Mesendoderm (in vitro differentiated cells): ENCODE data around the gene RSPH10B2.
"Not testable (repeated sequence)": the region's sequence is repeated elsewhere in the genome, so short reads cannot be mapped to it uniquely, and the experiment has no call there.

Experiments
- DNase-seq: peaks from one replicate; pipeline ENCODE4 v3.0.0; 2013
- H2AK5ac ChIP-seq: 2 replicates; pipeline ENCODE4 v1.6.1; 2013; ENCODE audit warnings: low read length, inconsistent platforms
- H2BK120ac ChIP-seq: 2 replicates; pipeline ENCODE4 v1.6.1; 2013; ENCODE audit warnings: low read depth, mild to moderate bottlenecking, low read length, moderate library complexity, mixed read lengths
- H2BK15ac ChIP-seq: replicated peaks from 2 replicates; pipeline ENCODE4 v1.6.1; 2013; ENCODE audit warnings: low read depth, mild to moderate bottlenecking, moderate library complexity
- H2BK5ac ChIP-seq: 2 replicates; pipeline ENCODE4 v1.6.1; 2013; ENCODE audit warnings: low read length, inconsistent platforms
- H3K18ac ChIP-seq: 2 replicates; pipeline ENCODE4 v1.6.1; 2013; ENCODE audit warnings: mild to moderate bottlenecking, low read length, mixed read lengths
- H3K23ac ChIP-seq: one replicate; pipeline ENCODE4 v1.6.1; 2013; ENCODE audit warnings: low read length
- H3K27ac ChIP-seq: 2 replicates; pipeline ENCODE4 v1.5.1; 2013; ENCODE audit warnings: low read depth, mild to moderate bottlenecking, inconsistent platforms, low read length, moderate library complexity
- H3K27me3 ChIP-seq: 2 replicates; pipeline ENCODE4 v1.6.1; 2013; ENCODE audit warnings: low read length, control low read depth, mild to moderate bottlenecking, inconsistent platforms; ENCODE audit not compliant: insufficient read depth, poor library complexity
- H3K36me3 ChIP-seq: 2 replicates; pipeline ENCODE4 v1.6.1; 2013; ENCODE audit warnings: low read length, inconsistent platforms; ENCODE audit not compliant: control insufficient read depth, insufficient read depth
- H3K4ac ChIP-seq: one replicate; pipeline ENCODE4 v1.6.1; 2013; ENCODE audit warnings: low read depth, mild to moderate bottlenecking, low read length, moderate library complexity
- H3K4me1 ChIP-seq: 2 replicates; pipeline ENCODE4 v1.6.1; 2013; ENCODE audit warnings: low read depth, low read length, inconsistent platforms; ENCODE audit not compliant: control insufficient read depth
- H3K4me2 ChIP-seq: 2 replicates; pipeline ENCODE4 v1.6.1; 2013; ENCODE audit warnings: low read length
- H3K4me3 ChIP-seq: 2 replicates; pipeline ENCODE4 v1.5.1; 2013; ENCODE audit warnings: mild to moderate bottlenecking, low read length
- H3K56ac ChIP-seq: one replicate; pipeline ENCODE4 v1.6.1; 2013; ENCODE audit warnings: low read length
- H3K79me1 ChIP-seq: 2 replicates; pipeline ENCODE4 v1.6.1; 2013; ENCODE audit warnings: low read length, inconsistent platforms
- H3K79me2 ChIP-seq: 2 replicates; pipeline ENCODE4 v1.6.1; 2013; ENCODE audit warnings: mild to moderate bottlenecking, low read length; ENCODE audit not compliant: control insufficient read depth, insufficient read depth
- H3K9ac ChIP-seq: 2 replicates; pipeline ENCODE4 v1.6.1; 2013; ENCODE audit warnings: low read length, inconsistent platforms
- H4K5ac ChIP-seq: one replicate; pipeline ENCODE4 v1.6.1; 2013; ENCODE audit warnings: low read length
- H4K8ac ChIP-seq: one replicate; pipeline ENCODE4 v1.6.1; 2013; ENCODE audit warnings: low read depth, mild to moderate bottlenecking, control low read depth, low read length, moderate library complexity
- WGBS: extraction: QIAGEN DNeasy Blood & Tissue Kit; methylation state at CpG from one replicate; pipeline ENCODE4 v1.1.7; 2013; ENCODE audit warnings: low lambda C conversion rate, missing lambda C conversion rate; ENCODE audit not compliant: insufficient coverage; ENCODE audit errors: extremely low coverage; 5-methylcytosine and 5-hydroxymethylcytosine counted together

The RSPH10B2 gene

DNA sequence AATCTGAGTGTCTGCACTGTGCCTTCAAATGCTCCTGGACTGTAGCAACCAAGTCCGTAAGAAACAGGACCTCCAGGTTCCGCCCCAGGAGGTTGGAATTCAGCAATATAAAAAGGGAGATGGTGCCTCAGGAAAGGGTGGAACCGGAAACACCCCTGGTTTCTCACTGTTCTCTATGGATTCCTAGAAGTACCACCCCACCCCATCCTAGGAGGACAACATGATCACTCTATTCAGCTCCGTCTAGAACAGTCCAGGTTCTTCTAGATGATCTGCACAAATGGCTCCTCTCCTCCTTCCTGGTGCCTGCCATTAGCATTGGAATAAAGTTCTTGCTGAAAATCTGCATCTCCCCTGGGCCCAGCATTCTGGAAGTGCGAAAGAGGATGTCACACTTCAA is 39.5 kb upstream of the RSPH10B2 start:
- H3K4ac ChIP-seq = no peak overlapping the region
- no peak overlapping the region for H3K56ac ChIP-seq
- H3K4me3 ChIP-seq = no peak overlapping the region
- no peak overlapping the region for H3K23ac ChIP-seq
- WGBS = no CpG with 5 or more reads among the region's 5 CpGs
- no peak overlapping the region for H2BK15ac ChIP-seq
- no peak for DNase-seq
- H4K5ac ChIP-seq = no peak overlapping the region
- no peak overlapping the region for H2BK5ac ChIP-seq
- H3K4me2 ChIP-seq = no peak overlapping the region
- no peak overlapping the region for H4K8ac ChIP-seq
- no peak overlapping the region for H2AK5ac ChIP-seq
- H3K27me3 ChIP-seq = no peaks in the 10 kb centered on the region
- no peaks in the 10 kb centered on the region for H3K79me2 ChIP-seq
- H3K18ac ChIP-seq = no peak overlapping the region
- no peaks in the 10 kb centered on the region for H3K79me1 ChIP-seq
- H3K36me3 ChIP-seq = no peaks in the 10 kb centered on the region
- no peaks in the 10 kb centered on the region for H3K4me1 ChIP-seq
- no peak overlapping the region for H3K9ac ChIP-seq
- H2BK120ac ChIP-seq = no peak overlapping the region
- no peak overlapping the region for H3K27ac ChIP-seq

- not testable (repeated sequence) for H3K9ac ChIP-seq, H4K5ac ChIP-seq, H2AK5ac ChIP-seq, H2BK5ac ChIP-seq, H2BK120ac ChIP-seq, DNase-seq, H3K18ac ChIP-seq, H2BK15ac ChIP-seq, H3K4me1 ChIP-seq, H3K79me1 ChIP-seq, H3K36me3 ChIP-seq, H3K27ac ChIP-seq, H3K79me2 ChIP-seq, H4K8ac ChIP-seq, H3K56ac ChIP-seq, H3K23ac ChIP-seq, H3K27me3 ChIP-seq, H3K4ac ChIP-seq, H3K4me3 ChIP-seq, H3K4me2 ChIP-seq
- no CpG with 5 or more reads among the region's 9 CpGs for WGBS
Observed at GRCh38 chr7:6715898-6716297, 38.0 kb upstream of the RSPH10B2 start.

GRCh38 chr7:6718124-6718523 is 35.8 kb upstream of the RSPH10B2 start:
- no peak for DNase-seq
- Histone ChIP-seq H3K79me1 (no peaks in the 10 kb centered on the region), H3K36me3 (no peaks in the 10 kb centered on the region), H3K23ac (no peak overlapping the region), H3K27ac (no peak overlapping the region), H3K4ac (no peak overlapping the region), H4K5ac (no peak overlapping the region), H2BK120ac (no peak overlapping the region), H3K18ac (no peak overlapping the region), H2AK5ac (no peak overlapping the region), H3K56ac (no peak overlapping the region), H2BK15ac (no peak overlapping the region), H3K27me3 (no peaks in the 10 kb centered on the region), H3K4me3 (no peak overlapping the region), H3K9ac (no peak overlapping the region), H3K79me2 (no peaks in the 10 kb centered on the region), H3K4me2 (no peak overlapping the region), H2BK5ac (no peak overlapping the region), H4K8ac (no peak overlapping the region), H3K4me1 (no peaks in the 10 kb centered on the region)
- no CpG with 5 or more reads among the region's 6 CpGs for WGBS

GRCh38 chr7:6724351-6724750 is 29.6 kb upstream of the RSPH10B2 start:
- DNase-seq, H3K79me2 ChIP-seq: not testable (repeated sequence)
- WGBS = no CpG with 5 or more reads among the region's 4 CpGs

GRCh38 chr7:6725003-6725402 is 28.9 kb upstream of the RSPH10B2 start:
- no peak overlapping the region for H3K27ac ChIP-seq
- no peak overlapping the region for H3K9ac ChIP-seq
- H3K79me1 ChIP-seq = no peaks in the 10 kb centered on the region
- no peak overlapping the region for H2BK120ac ChIP-seq
- H4K8ac ChIP-seq = no peak overlapping the region
- no peak overlapping the region for H3K56ac ChIP-seq
- WGBS = no CpG with 5 or more reads among the region's 10 CpGs
- no peak overlapping the region for H2BK5ac ChIP-seq
- H3K4ac ChIP-seq = no peak overlapping the region
- H2BK15ac ChIP-seq = no peak overlapping the region
- no peak for DNase-seq
- H3K36me3 ChIP-seq = no peaks in the 10 kb centered on the region
- no peak overlapping the region for H3K23ac ChIP-seq
- no peak overlapping the region for H3K4me3 ChIP-seq
- no peak overlapping the region for H3K4me2 ChIP-seq
- no peaks in the 10 kb centered on the region for H3K4me1 ChIP-seq
- H4K5ac ChIP-seq = no peak overlapping the region
- H3K18ac ChIP-seq = no peak overlapping the region
- no peak overlapping the region for H2AK5ac ChIP-seq
- no peaks in the 10 kb centered on the region for H3K27me3 ChIP-seq
- H3K79me2 ChIP-seq = peaks cover 2% of the 10 kb centered on the region

More at GRCh38 chr7:6724351-6724750, 29.6 kb upstream of the RSPH10B2 start:
- H2AK5ac ChIP-seq, H3K27ac ChIP-seq, H3K4ac ChIP-seq, H2BK15ac ChIP-seq, H3K4me3 ChIP-seq, H2BK120ac ChIP-seq, H3K4me2 ChIP-seq, H3K18ac ChIP-seq, H4K8ac ChIP-seq, H3K27me3 ChIP-seq, H3K56ac ChIP-seq, H3K9ac ChIP-seq, H3K4me1 ChIP-seq, H3K23ac ChIP-seq, H2BK5ac ChIP-seq, H3K79me1 ChIP-seq, H3K36me3 ChIP-seq, H4K5ac ChIP-seq: not testable (repeated sequence)

DNA sequence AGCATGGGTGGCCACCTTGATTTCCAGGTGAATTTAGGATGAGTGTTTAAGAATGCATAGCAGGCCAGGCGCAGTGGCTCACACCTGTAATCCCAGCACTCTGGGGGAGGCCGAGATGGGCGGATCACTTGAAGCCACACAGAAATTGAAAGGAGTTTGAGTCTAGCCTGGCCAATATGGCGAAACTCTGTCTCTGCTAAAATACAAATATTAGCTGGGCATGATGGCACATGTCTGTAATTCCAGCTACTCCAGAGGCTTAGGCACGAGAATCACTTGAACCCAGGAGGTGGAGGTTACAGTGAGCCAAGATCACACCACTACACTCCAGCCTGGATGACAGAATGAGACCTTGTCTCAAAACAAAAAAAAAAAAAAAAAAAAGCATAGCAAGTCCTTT is 27.6 kb upstream of the RSPH10B2 start:
- not testable (repeated sequence) for H2BK5ac ChIP-seq, H3K27me3 ChIP-seq, H3K18ac ChIP-seq, H3K4me2 ChIP-seq, H3K4me1 ChIP-seq, H3K4me3 ChIP-seq, H2BK15ac ChIP-seq, H2BK120ac ChIP-seq, H3K79me1 ChIP-seq, H4K5ac ChIP-seq, H3K56ac ChIP-seq, H3K23ac ChIP-seq, H3K36me3 ChIP-seq, H3K27ac ChIP-seq, H3K4ac ChIP-seq, H3K9ac ChIP-seq, H2AK5ac ChIP-seq, H3K79me2 ChIP-seq, DNase-seq, H4K8ac ChIP-seq
- no CpG with 5 or more reads among the region's 5 CpGs for WGBS
